Stimulated activated effector memory CD8-positive, alpha-beta T cell treated with anti-CD3 and anti-CD28 coated beads, Interleukin-12 subunit alpha, Interleukin-12 subunit beta, amount 100 ng/mL, for 72 hours (primary cell): ENCODE measurements around the gene ATG9A.

Source experiments
- ATAC-seq: fragments of 150-1000 bp; cut with Tn5 transposase; 2 replicates; pipeline ENCODE4 v1.10.0; 2021
- DNase-seq, 2 donors: peaks; one replicate each; pipeline ENCODE4 v3.0.0; 2021 to 2022; ENCODE audit warnings: low spot score in 2 of 2
- H3K27ac Mint-ChIP-seq: one replicate; pipeline ENCODE4 v1.8.0; 2022; ENCODE audit warnings: mild to moderate bottlenecking, mixed read lengths
- H3K36me3 Mint-ChIP-seq: one replicate; pipeline ENCODE4 v1.8.0; 2022; ENCODE audit warnings: mild to moderate bottlenecking, mixed read lengths
- H3K4me1 Mint-ChIP-seq: one replicate; pipeline ENCODE4 v1.8.0; 2022; ENCODE audit warnings: mixed read lengths
- H3K4me3 Mint-ChIP-seq: one replicate; pipeline ENCODE4 v1.8.0; 2022; ENCODE audit warnings: mild to moderate bottlenecking, mixed read lengths
- H3K9me3 Mint-ChIP-seq: one replicate; pipeline ENCODE4 v1.8.0; 2022; ENCODE audit warnings: mixed read lengths

The ATG9A gene

DNA sequence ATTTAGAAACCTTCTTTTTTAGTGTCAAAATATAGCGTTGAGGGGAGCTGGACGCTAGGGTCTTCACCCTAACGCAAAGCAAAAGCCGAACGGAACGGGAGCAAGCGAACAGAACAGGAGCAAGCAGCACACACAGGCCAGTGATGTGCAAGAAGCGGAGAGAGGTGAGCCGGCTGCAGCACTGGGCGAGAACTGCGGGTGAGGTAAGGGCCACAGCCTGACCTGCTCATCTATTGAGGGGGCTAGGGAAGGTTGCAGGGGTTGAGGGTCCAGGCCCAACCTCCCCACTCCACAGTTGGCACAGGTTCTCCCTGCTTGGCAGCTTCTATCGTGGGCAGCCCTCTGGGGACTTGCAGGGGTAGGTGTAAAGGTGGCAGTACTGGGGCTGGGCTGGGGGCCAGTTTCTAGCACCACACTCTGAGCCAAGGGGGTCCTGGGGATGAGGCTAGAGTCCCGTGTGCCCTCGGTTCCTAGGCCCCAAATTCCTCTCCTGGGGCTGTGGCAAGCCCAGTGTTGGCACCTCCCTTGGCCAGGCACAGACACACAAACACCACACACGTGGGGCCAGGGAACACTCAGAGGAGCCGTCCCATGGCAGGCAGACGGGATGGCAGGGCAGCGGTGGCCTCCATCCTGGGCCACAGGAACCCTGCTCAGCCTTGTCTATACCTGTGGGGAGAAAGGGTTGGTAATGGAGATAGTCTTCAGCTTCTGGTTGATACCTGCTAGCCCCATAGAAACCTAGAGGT is 9.5 kb downstream of the ATG9A start:
- no peaks in the 10 kb centered on the region for H3K9me3 Mint-ChIP-seq
- no peak for DNase-seq
- ATAC-seq = no peak
- peaks cover 70% of the 10 kb centered on the region for H3K36me3 Mint-ChIP-seq
- H3K4me3 Mint-ChIP-seq = no peak overlapping the region
- peaks cover 40% of the 10 kb centered on the region for H3K4me1 Mint-ChIP-seq
- H3K27ac Mint-ChIP-seq = peak overlapping the region; percentile 60

DNA sequence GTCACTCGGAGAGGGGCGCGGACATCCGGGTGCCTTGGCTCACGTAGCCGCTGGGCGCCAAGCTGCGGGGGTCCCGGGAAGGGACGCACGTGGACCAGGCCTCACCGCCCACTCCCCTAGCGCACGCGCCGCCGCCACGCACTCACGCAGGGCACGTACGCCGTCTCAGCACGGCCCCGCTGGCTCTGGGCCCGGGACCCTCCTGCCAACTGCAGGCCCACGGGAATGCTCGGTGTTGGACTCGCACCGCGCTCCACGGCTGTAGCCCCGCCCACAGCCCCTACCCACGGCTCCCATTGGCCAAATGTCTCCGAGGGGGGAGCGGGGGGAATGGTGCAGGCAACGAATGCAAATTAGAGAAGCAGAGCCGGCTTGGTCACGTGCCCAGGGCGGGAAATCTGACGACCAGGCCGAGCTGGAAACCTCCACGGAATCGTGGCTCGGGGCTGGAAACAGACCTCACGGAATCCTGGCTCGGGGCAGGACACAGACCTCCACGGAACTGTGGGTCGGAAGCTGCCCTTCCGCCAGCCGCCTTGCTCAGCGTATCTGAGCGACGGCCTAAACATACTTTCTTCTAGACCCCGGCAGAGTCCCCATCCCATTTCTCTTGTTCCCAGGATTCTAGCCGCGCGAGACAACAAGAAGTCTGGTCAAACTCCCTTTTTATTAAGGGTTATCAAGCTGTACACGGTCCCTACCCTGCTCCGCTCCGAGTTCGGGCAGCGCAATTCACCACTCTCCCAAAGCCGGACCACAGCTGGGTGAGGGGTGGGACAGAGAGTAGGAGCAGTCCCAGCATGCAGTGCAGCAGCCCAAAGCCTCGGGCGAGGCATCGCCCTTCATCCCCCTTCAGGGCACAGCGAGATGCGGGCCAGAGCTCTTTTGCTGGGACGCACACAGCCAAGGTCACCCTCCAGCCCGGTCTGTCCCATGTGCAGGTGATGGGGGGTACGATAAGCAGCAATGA is 10.4 kb downstream of the ATG9A start, which contains the start of gene ABCB6:
Gene ABCB6 (minus strand): TSS at position 227 of the 970 bp plus-strand sequence. CDS start 285 bp downstream, outside the sequence.
- Mint-ChIP-seq H3K27ac (peak within 1 kb of the TSS; percentile 87), H3K4me3 (peak within 1 kb of the TSS; percentile 91), H3K9me3 (no peaks in the 10 kb centered on the region), H3K36me3 (peaks cover 70% of the 10 kb centered on the region), H3K4me1 (peaks cover 46% of the 10 kb centered on the region)
- ATAC-seq = peak; percentile 85
- DNase-seq = peak; percentile 71 to 87

DNA sequence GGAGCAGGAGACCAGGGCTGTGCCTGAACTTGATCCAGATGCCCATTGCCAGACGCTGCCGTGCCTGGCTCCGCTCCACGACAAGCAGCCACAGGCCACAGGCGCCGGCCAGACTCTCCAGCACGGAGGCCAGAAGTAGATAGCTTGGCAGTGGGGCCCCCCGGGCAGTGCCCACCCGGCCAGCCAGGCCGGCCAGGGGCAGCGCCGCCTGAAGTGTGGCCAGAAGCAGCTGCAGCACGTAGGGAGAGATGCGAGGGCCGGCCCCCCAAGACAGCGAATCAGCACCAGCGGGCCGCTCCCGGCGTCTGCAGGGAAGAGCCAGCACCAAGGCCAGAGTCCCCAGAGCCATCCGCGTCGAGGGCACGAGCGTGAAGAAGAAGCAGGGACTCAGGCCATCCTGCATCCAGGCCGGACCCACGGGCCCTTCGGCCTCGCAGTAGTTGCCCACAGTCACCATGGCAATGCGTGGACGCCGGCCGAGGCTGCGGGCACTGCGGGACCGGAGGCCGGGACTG is 11.2 kb downstream of the ATG9A start:
- H3K36me3 Mint-ChIP-seq = peaks cover 70% of the 10 kb centered on the region
- ATAC-seq (peak; percentile 61), DNase-seq (no peak)
- H3K9me3 Mint-ChIP-seq = no peaks in the 10 kb centered on the region
- H3K27ac Mint-ChIP-seq = peak overlapping the region; percentile 87
- H3K4me3 Mint-ChIP-seq = peak overlapping the region; percentile 91
- peaks cover 47% of the 10 kb centered on the region for H3K4me1 Mint-ChIP-seq

DNA sequence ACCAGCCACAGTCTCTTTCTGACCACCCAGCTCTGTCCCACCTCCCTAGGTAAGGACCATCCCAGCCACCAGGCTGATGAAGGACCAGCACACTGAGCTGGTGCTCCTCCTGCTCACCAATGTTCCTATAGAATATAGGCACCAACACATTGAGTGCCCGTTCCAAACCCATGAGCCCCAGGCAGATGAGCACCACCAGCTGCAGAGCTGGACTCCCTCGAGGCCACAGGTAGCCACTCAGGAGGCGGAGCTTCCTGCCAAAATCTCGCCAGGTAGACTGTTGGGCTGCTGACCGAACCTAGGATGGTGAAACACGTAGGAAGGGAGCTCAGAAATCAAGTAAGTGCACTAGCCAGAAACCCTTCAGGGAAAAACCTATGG is 12.9 kb downstream of the ATG9A start:
- Mint-ChIP-seq H3K4me3 (peak overlapping the region; percentile 91), H3K36me3 (peaks cover 70% of the 10 kb centered on the region), H3K27ac (no peak overlapping the region), H3K9me3 (no peaks in the 10 kb centered on the region), H3K4me1 (peaks cover 44% of the 10 kb centered on the region)
- ATAC-seq (no peak), DNase-seq (no peak)

DNA sequence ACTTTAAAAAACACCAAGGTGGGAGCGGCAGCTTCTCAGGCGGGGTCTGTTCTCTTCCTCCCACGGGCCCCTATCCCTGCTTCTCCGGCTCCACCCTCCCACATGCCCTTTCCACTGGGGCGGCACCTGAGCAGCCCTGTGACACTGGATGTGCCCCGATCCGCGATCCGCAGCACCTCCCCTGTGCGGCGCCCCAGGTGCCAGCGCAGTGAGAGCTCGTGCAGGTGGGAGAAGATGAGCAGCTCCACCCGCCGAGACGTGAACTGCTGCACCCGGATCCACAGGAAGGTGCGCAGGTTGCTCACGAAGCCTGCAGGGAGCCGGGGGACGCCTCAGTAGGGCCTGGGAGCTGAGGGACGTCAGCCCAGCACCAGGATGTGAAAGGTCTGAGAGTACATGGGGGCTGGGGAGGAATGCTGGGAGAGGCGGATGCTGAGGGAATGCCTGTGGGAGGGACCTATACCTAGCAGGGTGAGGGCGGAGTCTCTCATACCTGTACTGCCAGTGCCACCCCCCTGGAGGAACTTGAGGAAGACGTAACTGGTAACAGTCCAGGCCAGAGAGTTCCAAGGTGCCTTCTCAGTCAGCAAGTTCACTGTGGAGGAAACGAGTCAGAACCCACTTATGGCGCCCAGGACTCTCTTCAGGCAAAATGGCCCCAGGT is 13.4 kb downstream of the ATG9A start:
- ATAC-seq = no peak
- no peak for DNase-seq
- Mint-ChIP-seq H3K4me1 (peaks cover 46% of the 10 kb centered on the region), H3K36me3 (peaks cover 70% of the 10 kb centered on the region), H3K27ac (no peak overlapping the region), H3K9me3 (no peaks in the 10 kb centered on the region), H3K4me3 (peak overlapping the region; percentile 91)

DNA sequence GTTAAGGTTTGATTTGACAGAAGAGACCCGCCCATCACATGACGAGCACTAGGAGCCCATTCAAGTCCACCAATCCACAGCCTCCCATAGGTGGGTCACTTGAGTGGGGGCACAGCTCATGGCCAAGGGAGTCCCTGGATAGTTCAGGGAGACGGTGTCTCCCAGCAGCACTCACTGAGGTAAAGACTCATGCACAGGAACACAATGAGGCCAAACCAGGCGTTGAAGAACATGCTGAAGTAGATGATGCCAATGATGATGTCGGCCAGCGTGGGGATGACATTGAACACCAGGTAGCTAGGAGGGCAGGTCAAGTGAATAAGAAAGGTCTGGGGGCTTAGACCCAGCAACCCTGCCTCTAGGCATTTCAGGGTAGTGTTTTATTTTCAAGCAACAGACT is 14.7 kb downstream of the ATG9A start:
- ATAC-seq (no peak), DNase-seq (no peak)
- Mint-ChIP-seq H3K9me3 (no peaks in the 10 kb centered on the region), H3K4me3 (no peak overlapping the region), H3K4me1 (peaks cover 45% of the 10 kb centered on the region), H3K27ac (no peak overlapping the region), H3K36me3 (peaks cover 75% of the 10 kb centered on the region)

DNA sequence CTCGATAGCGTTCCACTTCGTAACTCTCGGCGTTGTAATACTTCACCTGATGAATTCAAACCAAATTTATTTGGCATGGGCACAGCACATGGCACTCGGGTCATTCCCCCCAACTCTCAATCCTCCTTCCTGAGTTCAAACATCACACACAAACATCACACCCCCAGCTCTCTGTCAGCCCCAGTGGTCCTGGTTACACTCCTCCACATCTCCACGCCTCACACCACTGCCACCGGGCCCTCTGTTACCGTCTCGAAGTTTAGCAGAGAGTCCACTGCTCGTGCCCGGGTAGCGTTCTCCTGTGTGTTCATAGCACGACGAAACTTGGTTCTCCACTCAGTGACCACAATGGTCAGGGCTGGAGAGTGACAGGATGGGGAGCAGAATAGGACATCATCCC is 15.3 kb downstream of the ATG9A start:
- Mint-ChIP-seq H3K27ac (peak overlapping the region; percentile 84), H3K4me1 (peaks cover 47% of the 10 kb centered on the region)

DNA sequence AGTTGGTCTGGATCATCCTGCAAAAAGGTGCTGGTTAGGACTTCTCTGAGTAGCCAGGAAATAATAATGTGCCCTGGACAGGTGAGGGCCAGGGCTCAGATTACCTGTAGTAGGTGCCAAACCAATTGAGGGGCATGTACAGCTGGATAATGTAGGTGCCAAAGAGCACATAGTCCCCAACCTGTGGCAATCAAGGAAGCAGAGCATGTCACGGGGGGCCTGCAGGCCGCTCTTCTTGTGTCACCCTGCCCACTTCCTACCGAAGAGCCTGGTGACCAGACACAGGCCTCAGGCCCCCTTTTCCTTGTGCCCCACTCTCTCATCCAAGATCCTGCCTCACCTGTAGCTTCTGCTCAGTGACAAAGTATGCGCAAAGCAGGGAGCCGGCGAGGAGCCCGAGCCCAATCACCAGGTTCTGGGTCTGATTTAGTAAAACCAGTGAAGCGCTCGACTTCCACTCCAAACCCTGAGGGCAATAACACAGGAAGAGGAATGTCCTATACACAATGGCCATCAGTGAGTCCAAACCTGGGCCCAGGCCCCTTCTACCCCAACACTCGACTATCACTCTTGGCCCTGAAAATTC is 15.9 kb downstream of the ATG9A start:
- H3K36me3 Mint-ChIP-seq = peaks cover 82% of the 10 kb centered on the region

More for the DNA sequence above, 15.3 kb downstream of the ATG9A start:
- Mint-ChIP-seq H3K9me3 (no peaks in the 10 kb centered on the region), H3K4me3 (no peak overlapping the region), H3K36me3 (peaks cover 77% of the 10 kb centered on the region)
- ATAC-seq (no peak), DNase-seq (no peak)

DNA sequence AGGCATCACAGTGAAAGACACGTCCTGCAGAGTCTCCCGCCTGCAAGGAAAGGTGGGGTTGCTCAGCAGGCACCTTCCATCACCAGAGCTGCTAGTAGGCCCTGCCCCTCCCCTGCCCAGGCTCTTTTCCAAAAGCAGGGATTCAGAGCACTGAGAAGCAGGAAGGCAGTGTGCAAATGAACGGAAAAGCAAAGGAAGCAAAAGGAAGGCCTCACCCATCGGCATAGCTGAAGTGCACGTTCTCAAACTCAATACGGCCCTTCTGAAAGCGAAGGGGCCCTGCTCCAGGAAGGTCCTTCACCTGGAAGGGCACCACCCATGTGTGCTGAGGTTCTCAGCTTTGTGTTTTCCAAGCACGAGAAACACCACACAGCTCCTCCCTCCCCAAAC is 16.4 kb downstream of the ATG9A start:
- Mint-ChIP-seq H3K4me3 (no peak overlapping the region), H3K36me3 (peaks cover 86% of the 10 kb centered on the region), H3K27ac (no peak overlapping the region), H3K9me3 (no peaks in the 10 kb centered on the region), H3K4me1 (peaks cover 53% of the 10 kb centered on the region)
- DNase-seq = no peak
- no peak for ATAC-seq

More for the DNA sequence above, 15.9 kb downstream of the ATG9A start:
- no peak overlapping the region for H3K4me3 Mint-ChIP-seq
- no peaks in the 10 kb centered on the region for H3K9me3 Mint-ChIP-seq
- no peak for ATAC-seq
- no peak for DNase-seq
- peaks cover 51% of the 10 kb centered on the region for H3K4me1 Mint-ChIP-seq
- H3K27ac Mint-ChIP-seq = peak overlapping the region; percentile 84

DNA sequence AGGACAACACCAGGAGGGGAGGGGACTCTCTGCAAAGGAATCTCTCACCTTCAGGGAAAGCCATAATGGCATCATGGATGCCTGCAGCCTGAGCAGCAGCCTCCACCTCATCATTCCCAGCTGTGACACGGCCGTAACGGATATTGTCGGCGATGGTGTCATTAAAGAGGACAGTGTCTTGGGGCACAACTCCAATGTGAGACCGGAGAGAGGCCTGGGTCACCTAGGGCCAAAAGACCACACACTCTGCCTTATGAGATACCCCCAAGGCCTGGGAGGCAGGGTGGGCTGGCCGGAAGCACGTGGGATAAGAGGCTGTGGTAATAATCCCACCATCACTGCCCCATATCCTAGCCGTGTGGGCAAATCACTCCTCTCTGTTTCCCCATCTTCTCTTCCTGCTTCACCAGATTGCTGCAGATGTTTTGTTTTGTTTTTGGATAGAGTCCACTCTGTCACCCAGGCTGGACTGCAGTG is 18.5 kb downstream of the ATG9A start:
- Mint-ChIP-seq H3K4me3 (no peak overlapping the region), H3K36me3 (peaks cover 77% of the 10 kb centered on the region), H3K27ac (peak overlapping the region; percentile 72), H3K4me1 (peaks cover 47% of the 10 kb centered on the region), H3K9me3 (no peaks in the 10 kb centered on the region)
- DNase-seq (no peak), ATAC-seq (no peak)

DNA sequence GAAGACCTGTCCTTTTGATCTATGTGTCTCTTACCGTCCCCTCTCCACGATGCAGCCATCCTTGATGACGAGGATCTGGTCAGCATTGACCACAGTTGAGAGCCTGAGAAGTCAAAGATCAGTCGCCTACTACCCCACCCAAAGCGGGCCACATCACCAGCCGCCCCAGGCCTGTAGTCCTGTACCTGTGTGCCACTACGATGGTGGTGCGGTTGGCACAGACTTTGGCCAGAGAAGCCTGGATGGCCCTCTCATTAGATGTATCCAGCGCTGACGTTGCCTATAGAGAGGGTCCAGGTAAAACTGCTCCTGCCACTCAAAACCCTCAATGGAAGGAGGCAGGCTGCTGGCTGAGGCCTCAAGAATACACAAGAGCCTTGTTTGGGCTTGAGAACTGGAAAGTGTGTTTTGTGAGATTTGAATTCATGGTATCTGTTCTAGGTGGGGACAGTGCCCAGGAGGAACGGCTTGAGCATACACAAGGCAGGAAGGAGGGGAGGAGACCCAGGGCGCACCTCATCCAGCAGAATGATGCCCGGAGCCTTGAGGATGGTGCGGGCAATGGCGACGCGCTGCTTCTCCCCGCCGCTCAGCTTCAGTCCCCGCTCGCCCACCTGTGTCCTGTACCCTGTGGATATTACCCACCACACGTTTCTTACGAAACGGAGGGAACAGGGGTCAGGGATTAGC is 19.1 kb downstream of the ATG9A start:
- peak overlapping the region; percentile 72 for H3K27ac Mint-ChIP-seq
- DNase-seq (no peak), ATAC-seq (no peak)
- peaks cover 76% of the 10 kb centered on the region for H3K36me3 Mint-ChIP-seq
- H3K9me3 Mint-ChIP-seq = no peaks in the 10 kb centered on the region
- H3K4me1 Mint-ChIP-seq = peaks cover 45% of the 10 kb centered on the region
- H3K4me3 Mint-ChIP-seq = no peak overlapping the region

DNA sequence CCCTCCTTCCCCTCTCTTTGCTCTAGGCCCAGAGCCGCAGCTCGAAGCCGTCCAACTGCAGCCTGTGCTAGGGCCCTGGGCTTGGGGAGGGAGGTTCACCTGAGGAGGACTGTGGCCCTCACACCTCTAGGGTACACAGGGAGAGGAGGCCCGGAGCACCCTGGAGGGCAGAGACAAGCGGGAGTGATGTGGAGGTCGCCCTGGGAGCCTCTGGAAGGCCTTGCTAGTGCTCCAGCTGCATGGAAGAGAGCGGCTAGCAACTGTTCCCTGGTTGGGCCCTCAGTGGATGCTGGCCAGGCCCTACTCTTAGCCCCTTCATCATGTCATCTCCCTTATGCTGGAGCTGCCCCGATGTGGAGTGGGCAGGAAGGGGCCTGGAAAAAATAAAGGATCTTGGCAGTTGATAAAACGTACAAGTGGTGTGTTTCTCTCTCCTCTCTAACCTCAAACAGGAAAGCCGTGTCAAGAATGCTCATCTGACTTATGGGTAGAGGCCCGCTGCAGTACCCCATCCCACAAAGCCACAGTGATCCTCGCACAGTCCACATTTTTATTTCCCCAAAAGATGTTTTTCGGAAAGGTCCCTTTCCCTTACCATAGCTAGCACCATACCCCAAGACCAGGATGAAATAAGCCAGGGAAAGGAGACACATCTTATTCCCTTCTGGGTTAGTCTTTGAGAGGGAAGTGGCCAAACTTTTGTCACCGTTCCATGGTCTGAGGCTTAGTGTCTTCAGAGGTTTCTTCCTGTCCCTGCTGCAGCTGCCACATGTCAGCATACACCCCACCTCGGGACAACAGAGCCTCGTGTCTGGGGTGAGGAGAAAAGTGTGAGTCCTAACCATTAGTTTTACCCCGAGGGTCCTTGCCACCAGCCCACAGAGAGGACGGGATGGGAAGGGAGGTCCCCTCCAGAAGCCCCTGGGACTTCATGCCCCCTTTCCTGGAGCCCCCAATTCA is 19.9 kb downstream of the ATG9A start:
- peaks cover under 1% of the 10 kb centered on the region for H3K9me3 Mint-ChIP-seq
- H3K36me3 Mint-ChIP-seq = peaks cover 70% of the 10 kb centered on the region
- H3K4me1 Mint-ChIP-seq = peaks cover 40% of the 10 kb centered on the region
- DNase-seq = no peak
- peak overlapping the region; percentile 72 for H3K27ac Mint-ChIP-seq
- ATAC-seq = no peak
- H3K4me3 Mint-ChIP-seq = peak overlapping the region; percentile 78
